ENCODE results near the gene PAK4. TPM values are rescaled to one million over a fixed set of nuclear protein-coding genes. Genes with fewer than 3 reads are reported as not detected.
A peak's percentile ranks its signal among the peaks of the same experiment; 100 is the strongest.

The PAK4 gene
- total and polyA plus RNA-seq, 2 of the 8 experiments (the other 6 are each of a cell fraction or from before 2014, with no cell fraction given), result 50.7 to 64.4 TPM

- TF ChIP-seq YY1 (IDR thresholded peaks at IDR 0.05; ENCODE audit: low read depth, low read length), result no peak
- TF ChIP-seq TAF7 (optimal IDR thresholded peaks at IDR 0.05; ENCODE audit: borderline replicate concordance, low read depth, low read length), result no peak
- no peak for TF ChIP-seq POU5F1 (IDR thresholded peaks at IDR 0.05; ENCODE audit: low read depth, low read length)
- TF ChIP-seq, protein P1, sequence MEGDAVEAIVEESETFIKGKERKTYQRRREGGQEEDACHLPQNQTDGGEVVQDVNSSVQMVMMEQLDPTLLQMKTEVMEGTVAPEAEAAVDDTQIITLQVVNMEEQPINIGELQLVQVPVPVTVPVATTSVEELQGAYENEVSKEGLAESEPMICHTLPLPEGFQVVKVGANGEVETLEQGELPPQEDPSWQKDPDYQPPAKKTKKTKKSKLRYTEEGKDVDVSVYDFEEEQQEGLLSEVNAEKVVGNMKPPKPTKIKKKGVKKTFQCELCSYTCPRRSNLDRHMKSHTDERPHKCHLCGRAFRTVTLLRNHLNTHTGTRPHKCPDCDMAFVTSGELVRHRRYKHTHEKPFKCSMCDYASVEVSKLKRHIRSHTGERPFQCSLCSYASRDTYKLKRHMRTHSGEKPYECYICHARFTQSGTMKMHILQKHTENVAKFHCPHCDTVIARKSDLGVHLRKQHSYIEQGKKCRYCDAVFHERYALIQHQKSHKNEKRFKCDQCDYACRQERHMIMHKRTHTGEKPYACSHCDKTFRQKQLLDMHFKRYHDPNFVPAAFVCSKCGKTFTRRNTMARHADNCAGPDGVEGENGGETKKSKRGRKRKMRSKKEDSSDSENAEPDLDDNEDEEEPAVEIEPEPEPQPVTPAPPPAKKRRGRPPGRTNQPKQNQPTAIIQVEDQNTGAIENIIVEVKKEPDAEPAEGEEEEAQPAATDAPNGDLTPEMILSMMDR (IDR thresholded peaks at IDR 0.05; ENCODE audit: control extremely low read depth in 1 of 3, insufficient read depth in 1 of 3, low read depth in 1 of 3, low read length in 3 of 3), result peak in 1 of 3 experiments; percentile 7; a peak in 1 of 4 replicates
- TF ChIP-seq KDM1A (IDR thresholded peaks at IDR 0.05; ENCODE audit: borderline replicate concordance, low read length), result no peak
- peak; percentile 19 to 23; a peak in 2 of 4 replicates for TF ChIP-seq RAD21 (IDR thresholded peaks at IDR 0.05 in 1 of 2, conservative IDR thresholded peaks at IDR 0.05 in 1 of 2; ENCODE audit: low read depth in 2 of 2, low read length in 2 of 2)
- TF ChIP-seq, protein P2, sequence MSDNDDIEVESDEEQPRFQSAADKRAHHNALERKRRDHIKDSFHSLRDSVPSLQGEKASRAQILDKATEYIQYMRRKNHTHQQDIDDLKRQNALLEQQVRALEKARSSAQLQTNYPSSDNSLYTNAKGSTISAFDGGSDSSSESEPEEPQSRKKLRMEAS (IDR thresholded peaks at IDR 0.05), result no peak
- Histone ChIP-seq H2BK120ac (replicated peaks; ENCODE audit: low read depth, low read length) (no peak overlapping the region), H2BK12ac (ENCODE audit: low read depth, low read length) (no peak overlapping the region), H3K23ac (ENCODE audit: insufficient read length) (no peak overlapping the region), H3K4me2 (ENCODE audit: insufficient read depth in 1 of 2, low read depth in 2 of 2, low read length in 2 of 2) (peak overlapping the region; percentile 14 to 56; a peak in 3 of 4 replicates), H3K14ac (ENCODE audit: insufficient read length) (no peak overlapping the region), H4K20me1 (replicated peaks in 1 of 2; ENCODE audit: control insufficient read depth in 1 of 2, insufficient read depth in 2 of 2, low read length in 2 of 2) (peaks cover 5 to 26% of the 10 kb centered on the region in 2 experiments), H3K79me2 (ENCODE audit: control insufficient read depth in 1 of 2, insufficient read depth in 2 of 2, low read length in 2 of 2) (peaks cover 6 to 67% of the 10 kb centered on the region in 2 experiments), H3K9me3 (ENCODE audit: insufficient read depth in 2 of 2, low read depth in 1 of 2, low read length in 1 of 2) (no peaks in the 10 kb centered on the region), H4K5ac (ENCODE audit: insufficient read length, low read depth, low read length) (peak overlapping the region; percentile 31), H3K23me2 (ENCODE audit: low read depth, low read length) (peaks cover 2% of the 10 kb centered on the region; the same call in 1 of the 2 replicates), H4K91ac (replicated peaks; ENCODE audit: insufficient read length, low read length) (no peak overlapping the region), H3K18ac (ENCODE audit: extremely low read depth, low read length) (peak overlapping the region; percentile 48), H2BK5ac (ENCODE audit: low read depth, low read length) (peak overlapping the region; percentile 18; the same call in 1 of the 2 replicates), H3K4me3 (ENCODE audit: extremely low read depth in 1 of 4, insufficient read depth in 2 of 4, low read depth in 3 of 4, low read length in 4 of 4) (no peak overlapping the region), H3K79me1 (ENCODE audit: low read depth, low read length) (peaks cover 27% of the 10 kb centered on the region), H3K4me1 (replicated peaks in 1 of 4; ENCODE audit: control insufficient read depth in 3 of 4, insufficient read depth in 4 of 4, low read length in 3 of 4) (peaks cover 26 to 52% (median 36%) of the 10 kb centered on the region in 4 experiments), H4K8ac (ENCODE audit: extremely low read depth, insufficient read depth, low read length) (no peak overlapping the region), H3K27ac (ENCODE audit: low read depth, low read length) (no peak overlapping the region), H2BK20ac (ENCODE audit: low read length) (peak overlapping the region; percentile 86; the same call in 1 of the 2 replicates), H2AK5ac (ENCODE audit: low read depth, low read length) (no peak overlapping the region), H3K4ac (replicated peaks; ENCODE audit: insufficient read length, low read depth, low read length) (no peak overlapping the region), H3K56ac (replicated peaks; ENCODE audit: insufficient read length, low read depth, low read length) (no peak overlapping the region), H3K36me3 (ENCODE audit: control insufficient read depth in 2 of 4, insufficient read depth in 4 of 4, low read length in 3 of 4) (peaks cover 0 to 5% (median 0%) of the 10 kb centered on the region in 4 experiments; a peak in 2 of 8 replicates), H2AFZ (ENCODE audit: low read length) (no peak overlapping the region), H2BK15ac (ENCODE audit: low read length) (no peak overlapping the region), H3K27me3 (replicated peaks in 1 of 4; ENCODE audit: control insufficient read depth in 3 of 4, extremely low read depth in 1 of 4, insufficient read depth in 3 of 4, low read length in 3 of 4) (no peaks in the 10 kb centered on the region), H3K9ac (replicated peaks in 1 of 4; ENCODE audit: extremely low read depth in 1 of 4, low read depth in 3 of 4, low read length in 3 of 4) (no peak overlapping the region; a peak in 1 of 7 replicates)
- ChIA-PET CTCF (ENCODE audit: partially characterized antibody) (interaction anchor here (1.0 to 3.9 kb wide), 9 partner anchors 10 to 61 kb away, joined by 4 to 22 read pairs (median 6); no protein-coding TSS in a partner anchor), POLR2A (ENCODE audit: partially characterized antibody) (interaction anchor here (0.8 to 1.8 kb wide), 5 partner anchors 8 to 22 kb away, joined by 3 to 7 read pairs (median 5); partner anchors contain the start of gene PAK4)
- 74% methylated on average over 14 of the region's 14 CpGs; no CpG with 5 or more reads in 1 of the 2 experiments for WGBS, 2 experiments (ENCODE audit: extremely low coverage in 1 of 2, insufficient coverage in 1 of 2, insufficient read length in 1 of 2, insufficient replicate concordance in 2 of 2, low coverage in 1 of 2, low lambda C conversion rate in 2 of 2, missing lambda C conversion rate in 1 of 2)
- no peak for FAIRE-seq
- no peak for DNase-seq (ENCODE audit: low read depth in 1 of 2, low spot score in 2 of 2)
Measured at GRCh38 chr19:39144290-39145071, 18.9 kb downstream of the PAK4 start.
